HL-60 (cell line): ENCODE data around the gene TPMT.

Experiments used
- GABPA ChIP-seq: IDR thresholded peaks from 2 replicates; pipeline ENCODE4 v1.6.1; 2012; ENCODE audit warnings: low read depth
- POLR2AphosphoS5 ChIP-seq: IDR thresholded peaks from 2 replicates; pipeline ENCODE4 v1.6.1; 2012; ENCODE audit warnings: low read depth
- TF ChIP-seq, protein P1 (sequence below): IDR thresholded peaks from one replicate; pipeline ENCODE4 v1.5.1; 2011; ENCODE audit warnings: low read length, control low read depth, inconsistent platforms; ENCODE audit not compliant: insufficient read depth
- TF ChIP-seq, protein P2 (sequence below): IDR thresholded peaks from 2 replicates; pipeline ENCODE4 v1.6.1; 2012; ENCODE audit warnings: low read depth; ENCODE audit not compliant: insufficient replicate concordance

DNA sequence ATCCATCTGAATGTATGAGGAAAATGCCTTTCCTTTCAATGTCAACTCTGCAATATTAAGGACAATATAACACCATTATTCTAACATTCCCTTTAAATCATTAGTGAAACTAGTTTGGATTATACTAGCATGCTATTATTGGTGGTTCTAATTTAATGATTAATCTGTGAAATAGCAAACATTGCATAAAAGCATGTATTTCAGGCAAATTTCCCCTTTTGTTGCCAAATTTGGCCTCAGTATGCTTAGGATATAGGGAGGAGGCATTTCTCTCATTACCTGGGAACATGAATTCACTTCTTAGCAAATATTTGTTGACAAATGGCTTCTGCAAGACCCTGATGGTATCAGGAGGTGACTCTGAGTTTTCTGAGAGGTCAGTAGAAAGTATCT, 1.6 kb downstream of the TPMT start:
- TF ChIP-seq, protein P1, sequence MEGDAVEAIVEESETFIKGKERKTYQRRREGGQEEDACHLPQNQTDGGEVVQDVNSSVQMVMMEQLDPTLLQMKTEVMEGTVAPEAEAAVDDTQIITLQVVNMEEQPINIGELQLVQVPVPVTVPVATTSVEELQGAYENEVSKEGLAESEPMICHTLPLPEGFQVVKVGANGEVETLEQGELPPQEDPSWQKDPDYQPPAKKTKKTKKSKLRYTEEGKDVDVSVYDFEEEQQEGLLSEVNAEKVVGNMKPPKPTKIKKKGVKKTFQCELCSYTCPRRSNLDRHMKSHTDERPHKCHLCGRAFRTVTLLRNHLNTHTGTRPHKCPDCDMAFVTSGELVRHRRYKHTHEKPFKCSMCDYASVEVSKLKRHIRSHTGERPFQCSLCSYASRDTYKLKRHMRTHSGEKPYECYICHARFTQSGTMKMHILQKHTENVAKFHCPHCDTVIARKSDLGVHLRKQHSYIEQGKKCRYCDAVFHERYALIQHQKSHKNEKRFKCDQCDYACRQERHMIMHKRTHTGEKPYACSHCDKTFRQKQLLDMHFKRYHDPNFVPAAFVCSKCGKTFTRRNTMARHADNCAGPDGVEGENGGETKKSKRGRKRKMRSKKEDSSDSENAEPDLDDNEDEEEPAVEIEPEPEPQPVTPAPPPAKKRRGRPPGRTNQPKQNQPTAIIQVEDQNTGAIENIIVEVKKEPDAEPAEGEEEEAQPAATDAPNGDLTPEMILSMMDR, result no peak
- no peak for TF ChIP-seq POLR2AphosphoS5
- TF ChIP-seq, protein P2, sequence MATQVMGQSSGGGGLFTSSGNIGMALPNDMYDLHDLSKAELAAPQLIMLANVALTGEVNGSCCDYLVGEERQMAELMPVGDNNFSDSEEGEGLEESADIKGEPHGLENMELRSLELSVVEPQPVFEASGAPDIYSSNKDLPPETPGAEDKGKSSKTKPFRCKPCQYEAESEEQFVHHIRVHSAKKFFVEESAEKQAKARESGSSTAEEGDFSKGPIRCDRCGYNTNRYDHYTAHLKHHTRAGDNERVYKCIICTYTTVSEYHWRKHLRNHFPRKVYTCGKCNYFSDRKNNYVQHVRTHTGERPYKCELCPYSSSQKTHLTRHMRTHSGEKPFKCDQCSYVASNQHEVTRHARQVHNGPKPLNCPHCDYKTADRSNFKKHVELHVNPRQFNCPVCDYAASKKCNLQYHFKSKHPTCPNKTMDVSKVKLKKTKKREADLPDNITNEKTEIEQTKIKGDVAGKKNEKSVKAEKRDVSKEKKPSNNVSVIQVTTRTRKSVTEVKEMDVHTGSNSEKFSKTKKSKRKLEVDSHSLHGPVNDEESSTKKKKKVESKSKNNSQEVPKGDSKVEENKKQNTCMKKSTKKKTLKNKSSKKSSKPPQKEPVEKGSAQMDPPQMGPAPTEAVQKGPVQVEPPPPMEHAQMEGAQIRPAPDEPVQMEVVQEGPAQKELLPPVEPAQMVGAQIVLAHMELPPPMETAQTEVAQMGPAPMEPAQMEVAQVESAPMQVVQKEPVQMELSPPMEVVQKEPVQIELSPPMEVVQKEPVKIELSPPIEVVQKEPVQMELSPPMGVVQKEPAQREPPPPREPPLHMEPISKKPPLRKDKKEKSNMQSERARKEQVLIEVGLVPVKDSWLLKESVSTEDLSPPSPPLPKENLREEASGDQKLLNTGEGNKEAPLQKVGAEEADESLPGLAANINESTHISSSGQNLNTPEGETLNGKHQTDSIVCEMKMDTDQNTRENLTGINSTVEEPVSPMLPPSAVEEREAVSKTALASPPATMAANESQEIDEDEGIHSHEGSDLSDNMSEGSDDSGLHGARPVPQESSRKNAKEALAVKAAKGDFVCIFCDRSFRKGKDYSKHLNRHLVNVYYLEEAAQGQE, result no peak
- TF ChIP-seq GABPA, result no peak
